OCI-LY3 (cell line): ENCODE data around the gene SHISA6.

ENCODE experiments used
- EZH2phosphoT487 ChIP-seq: fragments of 200-600 bp; shearing (Covaris generic); IDR thresholded peaks from 2 replicates; pipeline ENCODE4 v1.6.1; 2018; ENCODE audit warnings: antibody characterized with exemption, mixed run types, low read depth
- TF ChIP-seq, protein P1 (sequence below): fragments of 200-600, 300-600 bp; sonication (generic); IDR thresholded peaks from 2 replicates; pipeline ENCODE4 v1.5.1; 2014; ENCODE audit warnings: antibody characterized with exemption, low read length, low read depth

DNA sequence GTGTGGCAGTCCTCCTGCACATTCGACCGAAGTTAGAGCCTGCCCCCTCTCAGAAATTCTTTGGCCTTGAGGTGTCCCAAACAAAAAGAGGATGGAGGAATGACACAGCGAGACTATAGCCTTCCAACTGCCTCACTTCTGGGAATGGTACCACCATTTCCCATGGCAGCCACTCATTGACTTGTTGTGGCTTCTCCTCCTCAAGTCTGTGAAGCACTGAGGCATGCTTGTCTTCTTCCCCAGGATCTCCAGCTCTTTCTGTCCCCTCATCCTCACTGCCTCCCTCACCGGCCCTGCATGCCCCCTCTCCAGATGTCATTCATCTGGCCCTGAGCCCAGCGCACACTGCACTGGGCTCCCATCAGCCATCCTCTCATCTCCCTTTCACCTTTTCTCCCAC lies 313.5 kb downstream of the SHISA6 start:
- TF ChIP-seq, protein P1, sequence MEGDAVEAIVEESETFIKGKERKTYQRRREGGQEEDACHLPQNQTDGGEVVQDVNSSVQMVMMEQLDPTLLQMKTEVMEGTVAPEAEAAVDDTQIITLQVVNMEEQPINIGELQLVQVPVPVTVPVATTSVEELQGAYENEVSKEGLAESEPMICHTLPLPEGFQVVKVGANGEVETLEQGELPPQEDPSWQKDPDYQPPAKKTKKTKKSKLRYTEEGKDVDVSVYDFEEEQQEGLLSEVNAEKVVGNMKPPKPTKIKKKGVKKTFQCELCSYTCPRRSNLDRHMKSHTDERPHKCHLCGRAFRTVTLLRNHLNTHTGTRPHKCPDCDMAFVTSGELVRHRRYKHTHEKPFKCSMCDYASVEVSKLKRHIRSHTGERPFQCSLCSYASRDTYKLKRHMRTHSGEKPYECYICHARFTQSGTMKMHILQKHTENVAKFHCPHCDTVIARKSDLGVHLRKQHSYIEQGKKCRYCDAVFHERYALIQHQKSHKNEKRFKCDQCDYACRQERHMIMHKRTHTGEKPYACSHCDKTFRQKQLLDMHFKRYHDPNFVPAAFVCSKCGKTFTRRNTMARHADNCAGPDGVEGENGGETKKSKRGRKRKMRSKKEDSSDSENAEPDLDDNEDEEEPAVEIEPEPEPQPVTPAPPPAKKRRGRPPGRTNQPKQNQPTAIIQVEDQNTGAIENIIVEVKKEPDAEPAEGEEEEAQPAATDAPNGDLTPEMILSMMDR = no peak
- TF ChIP-seq EZH2phosphoT487 = no peak
